ENCODE measurements around the gene NFIA.

Gene NFIA

GRCh38 chr1:61375082-61375880 is 292.9 kb downstream of the NFIA start:
- Histone ChIP-seq H3K36me3 (ENCODE audit: control insufficient read depth, insufficient read depth, low read length) (no peaks in the 10 kb centered on the region), H3K4me3 (ENCODE audit: low read depth, low read length) (no peak overlapping the region), H3K4me2 (ENCODE audit: low read length) (no peak overlapping the region), H2AFZ (no peak overlapping the region), H3K27me3 (ENCODE audit: control insufficient read depth, insufficient read depth, low read length) (no peaks in the 10 kb centered on the region), H3K4me1 (no peaks in the 10 kb centered on the region), H3K27ac (no peak overlapping the region), H3K9ac (no peak overlapping the region), H3K79me2 (no peaks in the 10 kb centered on the region), H3K9me3 (ENCODE audit: control insufficient read depth, low read length) (no peaks in the 10 kb centered on the region)
- TF ChIP-seq CTCF (IDR thresholded peaks at IDR 0.05) = no peak

- H3K79me2 ChIP-seq = no peaks in the 10 kb centered on the region
- H3K27ac ChIP-seq = no peak overlapping the region
These were observed 293.8 kb downstream of the NFIA start for GRCh38 chr1:61376151-61376550.

GRCh38 chr1:61377242-61377958 is 295.0 kb downstream of the NFIA start:
- H3K27ac ChIP-seq = no peak overlapping the region
- no peaks in the 10 kb centered on the region for H3K4me1 ChIP-seq
- no peaks in the 10 kb centered on the region for H3K36me3 ChIP-seq (ENCODE audit: control insufficient read depth, insufficient read depth, low read length)
- H3K27me3 ChIP-seq (ENCODE audit: control insufficient read depth, insufficient read depth, low read length) = no peaks in the 10 kb centered on the region
- no peak overlapping the region for H3K4me2 ChIP-seq (ENCODE audit: low read length)
- H2AFZ ChIP-seq = no peak overlapping the region
- no peak overlapping the region for H3K9ac ChIP-seq
- TF ChIP-seq CTCF (IDR thresholded peaks at IDR 0.05) = no peak
- no peaks in the 10 kb centered on the region for H3K9me3 ChIP-seq (ENCODE audit: control insufficient read depth, low read length)
- H3K4me3 ChIP-seq (ENCODE audit: low read depth, low read length) = no peak overlapping the region
- H3K79me2 ChIP-seq = peaks cover 2% of the 10 kb centered on the region

More at GRCh38 chr1:61376151-61376550, 293.8 kb downstream of the NFIA start:
- Histone ChIP-seq H3K4me1 (no peaks in the 10 kb centered on the region), H3K27me3 (ENCODE audit: control insufficient read depth, insufficient read depth, low read length) (no peaks in the 10 kb centered on the region), H2AFZ (no peak overlapping the region), H3K9me3 (ENCODE audit: control insufficient read depth, low read length) (no peaks in the 10 kb centered on the region), H3K9ac (no peak overlapping the region), H3K4me2 (ENCODE audit: low read length) (no peak overlapping the region), H3K4me3 (ENCODE audit: low read depth, low read length) (no peak overlapping the region), H3K36me3 (ENCODE audit: control insufficient read depth, insufficient read depth, low read length) (no peaks in the 10 kb centered on the region)
- TF ChIP-seq CTCF (IDR thresholded peaks at IDR 0.05) = no peak

- Histone ChIP-seq H2AFZ (no peak overlapping the region), H3K27ac (no peak overlapping the region), H3K36me3 (ENCODE audit: control insufficient read depth, insufficient read depth, low read length) (no peaks in the 10 kb centered on the region), H3K27me3 (ENCODE audit: control insufficient read depth, insufficient read depth, low read length) (no peaks in the 10 kb centered on the region), H3K4me2 (ENCODE audit: low read length) (no peak overlapping the region), H3K4me1 (no peaks in the 10 kb centered on the region), H3K4me3 (ENCODE audit: low read depth, low read length) (no peak overlapping the region), H3K9ac (no peak overlapping the region), H3K9me3 (ENCODE audit: control insufficient read depth, low read length) (no peaks in the 10 kb centered on the region), H3K79me2 (peaks cover 2% of the 10 kb centered on the region)
- TF ChIP-seq CTCF (IDR thresholded peaks at IDR 0.05) = no peak
These were observed 296.3 kb downstream of the NFIA start for GRCh38 chr1:61378494-61379180.

Data from parathyroid adenoma (tissue), 2 donors.